Sigmoid colon (tissue), 3 donors: ENCODE measurements around the gene GAS6.

Experiments used
- POLR2A ChIP-seq, 2 donors: fragments of 450-650 bp; IDR thresholded peaks; one replicate each; pipeline ENCODE4 v1.6.1; 2016; ENCODE audit warnings: antibody characterized with exemption in 2 of 2, mild to moderate bottlenecking in 2 of 2, moderate library complexity in 2 of 2
- TF ChIP-seq, protein P1 (sequence below), 4 experiments: fragments of 450-650 bp in 3 of 4; fragments of 200-600 bp in 1 of 4; IDR thresholded peaks; one replicate each; pipeline ENCODE4 v1.5.1; 2016 to 2019; ENCODE audit warnings: antibody characterized with exemption in 4 of 4, mild to moderate bottlenecking in 3 of 4, moderate library complexity in 2 of 4

DNA sequence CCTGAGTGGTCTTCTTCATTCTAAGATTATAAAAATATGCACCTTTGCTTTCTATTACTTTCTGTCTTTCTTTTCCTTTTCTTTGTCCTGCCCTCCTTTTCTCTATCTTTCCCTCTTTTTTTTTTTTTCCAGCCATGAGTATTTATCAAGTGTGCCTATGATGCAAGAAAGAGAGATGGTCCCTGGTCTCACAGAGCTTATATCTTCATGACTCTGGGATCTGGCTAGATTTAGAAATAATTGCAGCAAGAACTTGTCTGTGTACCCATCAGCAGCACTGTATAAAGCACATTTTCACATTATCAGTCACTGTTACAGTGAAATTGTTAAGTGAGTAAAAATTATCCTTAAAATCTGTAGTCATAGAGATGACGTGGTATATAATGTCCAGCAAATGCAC lies 31.6 kb upstream of the GAS6 start:
- no peak for TF ChIP-seq POLR2A (IDR thresholded peaks at IDR 0.05)
- TF ChIP-seq, protein P1, sequence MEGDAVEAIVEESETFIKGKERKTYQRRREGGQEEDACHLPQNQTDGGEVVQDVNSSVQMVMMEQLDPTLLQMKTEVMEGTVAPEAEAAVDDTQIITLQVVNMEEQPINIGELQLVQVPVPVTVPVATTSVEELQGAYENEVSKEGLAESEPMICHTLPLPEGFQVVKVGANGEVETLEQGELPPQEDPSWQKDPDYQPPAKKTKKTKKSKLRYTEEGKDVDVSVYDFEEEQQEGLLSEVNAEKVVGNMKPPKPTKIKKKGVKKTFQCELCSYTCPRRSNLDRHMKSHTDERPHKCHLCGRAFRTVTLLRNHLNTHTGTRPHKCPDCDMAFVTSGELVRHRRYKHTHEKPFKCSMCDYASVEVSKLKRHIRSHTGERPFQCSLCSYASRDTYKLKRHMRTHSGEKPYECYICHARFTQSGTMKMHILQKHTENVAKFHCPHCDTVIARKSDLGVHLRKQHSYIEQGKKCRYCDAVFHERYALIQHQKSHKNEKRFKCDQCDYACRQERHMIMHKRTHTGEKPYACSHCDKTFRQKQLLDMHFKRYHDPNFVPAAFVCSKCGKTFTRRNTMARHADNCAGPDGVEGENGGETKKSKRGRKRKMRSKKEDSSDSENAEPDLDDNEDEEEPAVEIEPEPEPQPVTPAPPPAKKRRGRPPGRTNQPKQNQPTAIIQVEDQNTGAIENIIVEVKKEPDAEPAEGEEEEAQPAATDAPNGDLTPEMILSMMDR (IDR thresholded peaks at IDR 0.05) = no peak
